H1 (cell line): ENCODE data around the gene C16orf89. TPM values are rescaled to one million over a fixed set of nuclear protein-coding genes. Genes with fewer than 3 reads are reported as not detected.
"Not testable (repeated sequence)": the region's sequence is repeated elsewhere in the genome, so short reads cannot be mapped to it uniquely, and the experiment has no call there.

Experiments
- CTCF ChIA-PET: fragments of 300-600 bp; sonication (Branson Sonifier 250); formaldehyde crosslinking; loops from one replicate; lab custom pipeline; 2021; ENCODE audit not compliant: partially characterized antibody; lab: Charles Lee
- POLR2A ChIA-PET: fragments of 300-600 bp; sonication (Branson Sonifier 250); formaldehyde crosslinking; loops from one replicate; lab custom pipeline; 2021; ENCODE audit warnings: inconsistent platforms; ENCODE audit not compliant: partially characterized antibody; lab: Charles Lee
- DNase-seq, 2 experiments: peaks; one replicate each; pipeline versions ENCODE4 v3.0.0 to v3.0.0-alpha.2; 2010 to 2022; ENCODE audit warnings: low spot score in 2 of 2, low read depth in 1 of 2, mixed read lengths in 1 of 2
- FAIRE-seq: peaks from 2 replicates; lab custom pipeline; 2011; peaks lifted over from hg19 to GRCh38; lab: Jason Lieb, UNC
- H2AFZ ChIP-seq: 2 replicates; pipeline ENCODE4 v1.8.1; 2012; ENCODE audit warnings: low read length, inconsistent platforms
- H2AK5ac ChIP-seq: 2 replicates; pipeline ENCODE4 v1.6.1; 2013; ENCODE audit warnings: low read depth, low read length
- H2BK120ac ChIP-seq: replicated peaks from 2 replicates; pipeline ENCODE3; 2013; ENCODE audit warnings: low read depth, low read length, inconsistent platforms
- H2BK12ac ChIP-seq: 2 replicates; pipeline ENCODE4 v1.6.1; 2013; ENCODE audit warnings: low read depth, low read length
- H2BK15ac ChIP-seq: 2 replicates; pipeline ENCODE4 v1.6.1; 2013; ENCODE audit warnings: low read length
- H2BK20ac ChIP-seq: 2 replicates; pipeline ENCODE4 v1.6.1; 2013; ENCODE audit warnings: low read length
- H2BK5ac ChIP-seq: 2 replicates; pipeline ENCODE4 v1.6.1; 2013; ENCODE audit warnings: low read depth, low read length
- H3K14ac ChIP-seq: 2 replicates; pipeline ENCODE4 v1.6.1; 2013; ENCODE audit warnings: inconsistent platforms; ENCODE audit not compliant: insufficient read length
- H3K18ac ChIP-seq: 2 replicates; pipeline ENCODE4 v1.6.1; 2013; ENCODE audit warnings: low read length; ENCODE audit errors: extremely low read depth
- H3K23ac ChIP-seq: 2 replicates; pipeline ENCODE4 v1.6.1; 2013; ENCODE audit warnings: inconsistent platforms; ENCODE audit not compliant: insufficient read length
- H3K23me2 ChIP-seq: 2 replicates; pipeline ENCODE4 v1.6.1; 2013; ENCODE audit warnings: low read depth, low read length
- H3K27ac ChIP-seq: 2 replicates; pipeline ENCODE4 v1.6.1; 2011; ENCODE audit warnings: low read depth, low read length, inconsistent platforms
- H3K27me3 ChIP-seq, 4 experiments: replicated peaks in 1 of 4; 1 replicate in 1 of 4; 2 replicates in 3 of 4; pipeline versions ENCODE4 v1.6.1 to v1.8.1; 2011 to 2013; ENCODE audit warnings: low read length in 3 of 4, mild to moderate bottlenecking in 3 of 4, inconsistent platforms in 2 of 4, mixed read lengths in 2 of 4, moderate library complexity in 1 of 4; ENCODE audit not compliant: control insufficient read depth in 3 of 4, insufficient read depth in 3 of 4; ENCODE audit errors: extremely low read depth in 1 of 4
- H3K36me3 ChIP-seq, 4 experiments: 2 replicates each; pipeline versions ENCODE4 v1.6.1 to v1.8.1; 2011 to 2013; ENCODE audit warnings: mild to moderate bottlenecking in 4 of 4, low read length in 3 of 4, moderate library complexity in 2 of 4, control low read depth in 1 of 4, inconsistent platforms in 1 of 4; ENCODE audit not compliant: insufficient read depth in 4 of 4, control insufficient read depth in 2 of 4
- H3K4ac ChIP-seq: replicated peaks from 2 replicates; pipeline ENCODE3; 2013; ENCODE audit warnings: low read length, low read depth, mixed read lengths, inconsistent platforms; ENCODE audit not compliant: insufficient read length
- H3K4me1 ChIP-seq, 4 experiments: replicated peaks in 1 of 4; 1 replicate in 1 of 4; 2 replicates in 3 of 4; pipeline versions ENCODE4 v1.6.1 to v1.8.1; 2011 to 2013; ENCODE audit warnings: low read length in 3 of 4, inconsistent platforms in 2 of 4, mixed read lengths in 1 of 4; ENCODE audit not compliant: insufficient read depth in 4 of 4, control insufficient read depth in 3 of 4
- H3K4me2 ChIP-seq, 2 experiments: 2 replicates each; pipeline versions ENCODE4 v1.6.1 to v1.8.1; 2011 to 2013; ENCODE audit warnings: low read depth in 2 of 2, low read length in 2 of 2, control low read depth in 1 of 2, inconsistent platforms in 1 of 2, mild to moderate bottlenecking in 1 of 2; ENCODE audit not compliant: insufficient read depth in 1 of 2
- H3K4me3 ChIP-seq, 4 experiments: fragments of 200-600, 300-600 bp in 1 of 4; sonication (generic), shearing (Covaris generic), sonication (Bioruptor Twin) in 1 of 4; 2 replicates each; pipeline versions ENCODE4 v1.5.1 to v1.8.1; 2011 to 2016; ENCODE audit warnings: low read length in 4 of 4, low read depth in 3 of 4, control low read depth in 2 of 4, inconsistent platforms in 2 of 4, mild to moderate bottlenecking in 2 of 4, mixed read lengths in 1 of 4, moderate library complexity in 1 of 4; ENCODE audit not compliant: insufficient read depth in 2 of 4; ENCODE audit errors: extremely low read depth in 1 of 4
- H3K56ac ChIP-seq: replicated peaks from 2 replicates; pipeline ENCODE3; 2013; ENCODE audit warnings: low read depth, mild to moderate bottlenecking, mixed read lengths, low read length, inconsistent platforms; ENCODE audit not compliant: insufficient read length
- H3K79me1 ChIP-seq: 2 replicates; pipeline ENCODE4 v1.6.1; 2013; ENCODE audit warnings: low read depth, low read length, control low read depth
- H3K79me2 ChIP-seq, 2 experiments: 2 replicates each; pipeline versions ENCODE4 v1.6.1 to v1.8.1; 2012 to 2013; ENCODE audit warnings: low read length in 2 of 2, mild to moderate bottlenecking in 2 of 2, inconsistent platforms in 1 of 2; ENCODE audit not compliant: insufficient read depth in 2 of 2, control insufficient read depth in 1 of 2
- H3K9ac ChIP-seq, 4 experiments: replicated peaks in 1 of 4; 1 replicate in 1 of 4; 2 replicates in 3 of 4; pipeline versions ENCODE4 v1.6.1 to v1.8.1; 2011 to 2013; ENCODE audit warnings: low read depth in 3 of 4, low read length in 3 of 4, control low read depth in 2 of 4, mild to moderate bottlenecking in 2 of 4, moderate library complexity in 2 of 4, inconsistent platforms in 1 of 4; ENCODE audit errors: extremely low read depth in 1 of 4
- H3K9me3 ChIP-seq, 2 experiments: 2 replicates each; pipeline versions ENCODE4 v1.6.1 to v1.8.1; 2012 to 2013; ENCODE audit warnings: mild to moderate bottlenecking in 2 of 2, moderate library complexity in 2 of 2, control low read depth in 1 of 2, inconsistent platforms in 1 of 2, low read depth in 1 of 2, low read length in 1 of 2, mixed read lengths in 1 of 2; ENCODE audit not compliant: insufficient read depth in 2 of 2
- H4K20me1 ChIP-seq, 2 experiments: replicated peaks in 1 of 2; 2 replicates each; pipeline versions ENCODE3 to v1.8.1; 2011 to 2013; ENCODE audit warnings: inconsistent platforms in 2 of 2, low read length in 2 of 2, mild to moderate bottlenecking in 1 of 2; ENCODE audit not compliant: insufficient read depth in 2 of 2, control insufficient read depth in 1 of 2
- H4K5ac ChIP-seq: 2 replicates; pipeline ENCODE4 v1.6.1; 2013; ENCODE audit warnings: low read length, low read depth, mixed read lengths, inconsistent platforms; ENCODE audit not compliant: insufficient read length
- H4K8ac ChIP-seq: 2 replicates; pipeline ENCODE4 v1.8.0; 2013; ENCODE audit warnings: mild to moderate bottlenecking, moderate library complexity, low read length, inconsistent platforms; ENCODE audit not compliant: insufficient read depth; ENCODE audit errors: extremely low read depth
- H4K91ac ChIP-seq: replicated peaks from 2 replicates; pipeline ENCODE3; 2013; ENCODE audit warnings: low read length, mixed read lengths, inconsistent platforms; ENCODE audit not compliant: insufficient read length
- WGBS, 2 experiments: shearing (Covaris generic) in 1 of 2; methylation state at CpG; one replicate each; pipeline versions ENCODE4 v1.1.6 to v1.1.7; 2013 to 2015; ENCODE audit warnings: low lambda C conversion rate in 2 of 2, mixed read lengths in 2 of 2, inconsistent platforms in 1 of 2, low coverage in 1 of 2, missing lambda C conversion rate in 1 of 2; ENCODE audit not compliant: insufficient replicate concordance in 2 of 2, insufficient coverage in 1 of 2, insufficient read length in 1 of 2; ENCODE audit errors: extremely low coverage in 1 of 2, missing lambda C conversion rate in 1 of 2; 5-methylcytosine and 5-hydroxymethylcytosine counted together
- polyA plus RNA-seq, 7 experiments: library from polyadenylated mRNA; depleted of rRNA in 3 of 7; stranded (reverse) in 5 of 7; unstranded in 2 of 7; fragments of >200 nt in 5 of 7; fragments of 200-250 nt in 2 of 7; gene quantifications; 1 replicate in 5 of 7; 2 replicates in 1 of 7; 4 replicates in 1 of 7; pipeline versions ENCODE4 v1.2.1 to v1.2.3, GENCODE V29; 2011 to 2013; ENCODE audit warnings: missing spikeins in 2 of 7, mixed read lengths in 2 of 7
- total RNA-seq: library from RNA; stranded (reverse); fragmentation: NEBNext Ultra II Directional; extraction: Animal tissue kit (Norgen Biotek cat#: 25700); gene quantifications from 2 replicates; pipeline ENCODE4 v1.2.1, GENCODE V29; 2021

The C16orf89 gene
- total and polyA plus RNA-seq, 2 of the 8 experiments (the other 6 are each of a cell fraction or from before 2014, with no cell fraction given) = 6.7 to 9.9 TPM

DNA sequence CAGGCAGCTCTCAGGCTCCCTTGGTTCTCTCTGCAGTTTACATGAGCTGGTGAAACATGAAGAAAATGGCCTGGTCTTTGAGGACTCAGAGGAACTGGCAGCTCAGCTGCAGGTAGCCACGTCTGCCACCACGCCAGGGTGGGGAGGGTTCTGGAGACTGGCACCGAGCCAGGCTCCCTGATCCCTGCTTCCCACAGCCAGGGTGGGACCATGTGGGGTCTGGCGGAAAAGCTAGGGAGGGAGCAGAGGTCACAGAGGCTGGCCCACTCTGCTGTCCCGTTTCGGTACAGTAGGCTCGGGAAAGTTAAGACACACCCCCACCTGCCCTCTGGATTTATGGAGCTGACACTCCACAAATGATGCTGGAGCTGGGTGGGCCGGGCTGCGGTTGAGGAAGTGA, 17.9 kb upstream of the C16orf89 start:
- not testable (repeated sequence) for H3K27me3 ChIP-seq, H3K23ac ChIP-seq, H4K5ac ChIP-seq, H4K20me1 ChIP-seq, H4K8ac ChIP-seq, DNase-seq, H3K27ac ChIP-seq, H2BK12ac ChIP-seq, H3K23me2 ChIP-seq, H2BK5ac ChIP-seq, H3K79me2 ChIP-seq, H3K4me3 ChIP-seq, FAIRE-seq, H3K9ac ChIP-seq, H3K4ac ChIP-seq, H3K56ac ChIP-seq, H3K14ac ChIP-seq, H2BK20ac ChIP-seq, H3K18ac ChIP-seq, H2AK5ac ChIP-seq, H3K79me1 ChIP-seq, H2BK15ac ChIP-seq, H3K4me1 ChIP-seq, H3K4me2 ChIP-seq, H2BK120ac ChIP-seq, H2AFZ ChIP-seq, H4K91ac ChIP-seq, H3K9me3 ChIP-seq
- peaks cover 0 to 23% (median 5%) of the 10 kb centered on the region in 4 experiments; a peak in 3 of 8 replicates for H3K36me3 ChIP-seq
- CTCF ChIA-PET = interaction anchor here (2.1 to 27.9 kb wide), 2 partner anchors 10 to 30 kb away, joined by 5 to 625 read pairs; partner anchors contain the start of gene C16orf89
- 89% methylated on average over 9 of the region's 9 CpGs; no CpG with 5 or more reads in 1 of the 2 experiments for WGBS, 2 experiments
- POLR2A ChIA-PET = interaction anchor here (1.2 to 1.6 kb wide), 2 partner anchors 12 to 27 kb away, joined by 3 read pairs; partner anchors contain the start of gene ALG1

DNA sequence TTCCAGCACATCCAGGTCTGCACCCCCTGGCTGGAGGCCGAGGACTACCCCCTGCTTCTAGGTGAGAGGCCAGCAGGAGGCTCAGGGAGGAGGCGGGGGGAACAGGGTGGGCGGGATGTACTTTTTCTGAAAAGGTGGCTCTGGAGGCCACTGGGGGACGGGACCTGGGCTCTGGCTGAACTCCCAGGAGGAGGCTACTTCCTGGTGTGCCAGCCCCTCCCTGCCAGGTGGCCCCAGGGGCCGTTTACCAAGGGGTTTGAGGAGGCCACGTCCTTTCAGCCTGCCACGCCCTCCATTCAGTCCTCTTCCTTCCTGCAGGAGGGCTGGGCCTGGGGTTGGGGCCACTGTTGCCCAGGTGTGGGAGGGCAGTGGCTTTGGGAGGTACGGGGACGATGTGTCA, 15.2 kb upstream of the C16orf89 start:
- H3K9me3 ChIP-seq, H2AFZ ChIP-seq, H3K23ac ChIP-seq, H3K14ac ChIP-seq, FAIRE-seq, H2AK5ac ChIP-seq, H2BK12ac ChIP-seq, H3K4ac ChIP-seq, H2BK15ac ChIP-seq, H3K23me2 ChIP-seq, DNase-seq, H3K4me2 ChIP-seq, H2BK20ac ChIP-seq, H2BK5ac ChIP-seq, H3K9ac ChIP-seq, H3K27me3 ChIP-seq, H3K27ac ChIP-seq, H4K5ac ChIP-seq, H3K56ac ChIP-seq, H2BK120ac ChIP-seq, H4K8ac ChIP-seq, H3K79me2 ChIP-seq, H4K20me1 ChIP-seq, H3K18ac ChIP-seq, POLR2A ChIA-PET, H3K4me3 ChIP-seq, H3K79me1 ChIP-seq, H4K91ac ChIP-seq, H3K4me1 ChIP-seq: not testable (repeated sequence)
- peaks cover 0 to 23% (median 12%) of the 10 kb centered on the region in 4 experiments; a peak in 6 of 8 replicates for H3K36me3 ChIP-seq
- 85% methylated on average over 2 of the region's 9 CpGs; no CpG with 5 or more reads in 1 of the 2 experiments for WGBS, 2 experiments
- CTCF ChIA-PET = interaction anchor here (2.2 to 27.9 kb wide), 2 partner anchors 12 to 28 kb away, joined by 5 to 625 read pairs; partner anchors contain the start of gene C16orf89
